ENCODE results near the gene GJC1. TPM values are rescaled to one million over a fixed set of nuclear protein-coding genes. Genes with fewer than 3 reads are reported as not detected.
"Not testable (repeated sequence)": the region's sequence is repeated elsewhere in the genome, so short reads cannot be mapped to it uniquely, and the experiment has no call there.

Gene GJC1
- total RNA-seq, 8 experiments from 2014 or later: 1.4 to 43.0 (median 9.0) TPM

DNA sequence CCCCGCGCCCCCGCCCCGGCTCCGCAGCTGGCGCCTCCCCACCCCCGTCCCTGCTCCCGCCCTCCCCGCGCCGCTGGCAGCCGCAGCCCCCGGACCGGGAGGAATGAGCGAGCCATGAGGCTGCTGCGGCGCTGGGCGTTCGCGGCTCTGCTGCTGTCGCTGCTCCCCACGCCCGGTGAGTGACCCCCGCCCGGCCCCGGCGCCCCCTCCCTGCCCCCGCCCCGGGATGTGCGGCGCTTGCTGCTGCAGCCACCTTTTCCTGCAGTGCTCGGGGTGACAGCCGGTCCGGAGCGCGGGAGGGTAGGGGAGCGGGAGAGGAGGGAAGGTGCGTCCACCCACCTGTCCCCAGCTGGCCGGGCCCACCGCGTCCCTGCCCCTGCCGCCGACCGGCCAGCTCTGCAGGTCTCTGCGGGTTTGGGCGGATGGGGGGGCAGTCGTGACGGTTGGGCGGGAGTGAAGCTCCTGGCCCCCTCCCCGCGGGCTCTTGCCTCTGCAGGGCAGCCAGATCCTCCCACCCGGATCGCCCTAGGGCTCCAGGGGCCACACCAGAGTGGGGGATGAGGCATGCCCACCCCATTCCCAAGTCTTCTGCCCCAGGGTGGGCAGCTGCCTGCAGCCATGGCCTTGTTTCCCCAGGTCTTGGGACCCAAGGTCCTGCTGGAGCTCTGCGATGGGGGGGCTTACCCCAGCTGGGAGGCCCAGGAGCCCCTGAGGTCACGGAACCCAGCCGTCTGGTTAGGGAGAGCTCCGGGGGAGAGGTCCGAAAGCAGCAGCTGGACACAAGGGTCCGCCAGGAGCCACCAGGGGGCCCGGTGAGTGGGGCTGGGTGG lies 70.8 kb downstream of the GJC1 start:
- peak overlapping the region in 1 of 2 donors; percentile 61 for H3K27ac ChIP-seq
- in situ Hi-C loops (cut with MboI; ENCODE audit: low pct_unique_long_range_greater_than_20kb in 2 of 9, low sequenced_read_pairs in 9 of 9, unreplicated experiment in 9 of 9): loop anchor here in 1 of 9 experiments (25.0 kb wide), 1 partner anchor 103 kb away; no protein-coding TSS in a partner anchor
- peaks cover 17 to 19% of the 10 kb centered on the region in 2 donors for H3K4me1 ChIP-seq (replicated peaks in 1 of 2)
- ATAC-seq (replicated peaks in 6 of 8): peak; percentile 56 to 67 (median 64)
- peak overlapping the region; percentile 43 to 60 (median 54) for H3K4me3 ChIP-seq
- 17% methylated on average over 1 of the region's 60 CpGs; no CpG with 5 or more reads in 9 of the 10 experiments for WGBS, 10 experiments

DNA sequence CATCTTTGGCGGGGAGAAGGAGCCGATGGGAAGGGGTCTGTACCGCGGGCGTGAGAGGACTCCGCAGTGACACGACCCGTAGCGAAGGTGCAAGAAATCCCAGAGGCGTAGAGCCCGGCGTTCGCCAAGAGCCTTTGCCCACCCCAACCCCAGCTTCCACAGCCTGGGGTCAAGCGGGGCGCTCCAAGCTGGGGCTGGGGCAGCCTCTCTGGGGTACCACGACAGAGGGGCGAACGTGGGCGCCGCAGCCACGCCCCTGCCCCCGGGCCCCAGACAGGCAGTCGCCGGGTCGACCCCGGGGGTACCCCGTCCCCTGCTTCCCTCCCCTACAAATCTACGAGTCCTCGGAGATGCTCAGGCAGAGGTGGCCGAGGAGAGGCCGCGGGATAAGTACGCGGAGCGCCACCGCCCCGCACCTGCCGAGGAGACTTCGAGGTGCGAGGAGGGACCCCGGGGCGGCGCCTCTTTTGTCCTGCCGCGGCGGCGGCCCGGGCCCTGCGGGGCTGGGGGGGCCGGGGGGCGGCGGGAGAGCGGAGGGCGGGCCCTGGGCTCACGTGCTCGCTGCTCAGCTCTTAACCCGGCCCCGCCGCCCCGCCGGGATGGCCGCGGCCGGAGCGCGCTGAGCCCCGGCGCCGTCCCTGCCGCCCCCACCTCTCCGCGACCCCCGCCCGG lies 71.5 kb downstream of the GJC1 start, which contains the start of gene ADAM11:
ADAM11 (plus strand) TSS at position 575 of the 672 bp plus-strand sequence. CDS start 212 bp downstream, outside the sequence.
- ATAC-seq (replicated peaks in 6 of 8): peak; percentile 69 to 86 (median 77)
- peak within 1 kb of the TSS; percentile 43 to 60 (median 54) for H3K4me3 ChIP-seq
- in situ Hi-C loops (cut with MboI; ENCODE audit: low pct_unique_long_range_greater_than_20kb in 2 of 9, low sequenced_read_pairs in 9 of 9, unreplicated experiment in 9 of 9): loop anchor here in 1 of 9 experiments (25.0 kb wide), 1 partner anchor 104 kb away; no protein-coding TSS in a partner anchor
- peak within 1 kb of the TSS in 1 of 2 donors; percentile 61 for H3K27ac ChIP-seq
- H3K4me1 ChIP-seq (replicated peaks in 1 of 2): peaks cover 17 to 19% of the 10 kb centered on the region in 2 donors
- 20% methylated on average over 3 of the region's 74 CpGs; no CpG with 5 or more reads in 9 of the 10 experiments for WGBS, 10 experiments

DNA sequence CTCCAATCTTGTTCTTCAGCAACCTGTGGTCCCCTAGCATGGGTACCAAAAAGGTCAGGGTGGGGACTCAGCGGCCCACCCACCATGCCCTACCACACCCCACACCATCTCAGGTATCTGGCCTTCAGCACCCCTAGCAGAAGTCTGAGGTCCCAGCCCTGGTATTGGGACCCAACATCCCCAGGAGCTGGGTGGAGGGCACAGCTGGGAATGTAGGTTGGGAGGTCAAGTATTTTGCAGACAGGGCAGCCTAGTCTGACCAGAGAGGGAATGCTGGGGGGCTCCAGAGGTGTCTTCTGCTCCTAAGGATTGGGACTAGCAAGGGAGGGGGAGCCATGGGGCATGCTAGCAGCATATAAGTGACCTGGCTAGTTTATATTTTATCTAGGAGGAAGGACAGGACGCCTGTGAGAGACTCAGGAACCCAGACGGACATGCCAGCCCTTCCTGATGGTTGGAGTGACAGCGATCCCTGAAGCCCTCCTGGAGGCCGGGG lies 72.1 kb downstream of the GJC1 start:
- no peak overlapping the region for H3K27ac ChIP-seq
- 37 to 80% (median 63%) methylated on average over 1 to 3 of the region's 5 CpGs; no CpG with 5 or more reads in 5 of the 10 experiments for WGBS, 10 experiments
- H3K4me1 ChIP-seq (replicated peaks in 1 of 2): peaks cover 17 to 19% of the 10 kb centered on the region in 2 donors
- in situ Hi-C loops (cut with MboI; ENCODE audit: low pct_unique_long_range_greater_than_20kb in 2 of 9, low sequenced_read_pairs in 9 of 9, unreplicated experiment in 9 of 9): loop anchor here in 1 of 9 experiments (25.0 kb wide), 1 partner anchor 104 kb away; no protein-coding TSS in a partner anchor
- no peak overlapping the region for H3K4me3 ChIP-seq
- ATAC-seq (replicated peaks in 6 of 8): no peak

DNA sequence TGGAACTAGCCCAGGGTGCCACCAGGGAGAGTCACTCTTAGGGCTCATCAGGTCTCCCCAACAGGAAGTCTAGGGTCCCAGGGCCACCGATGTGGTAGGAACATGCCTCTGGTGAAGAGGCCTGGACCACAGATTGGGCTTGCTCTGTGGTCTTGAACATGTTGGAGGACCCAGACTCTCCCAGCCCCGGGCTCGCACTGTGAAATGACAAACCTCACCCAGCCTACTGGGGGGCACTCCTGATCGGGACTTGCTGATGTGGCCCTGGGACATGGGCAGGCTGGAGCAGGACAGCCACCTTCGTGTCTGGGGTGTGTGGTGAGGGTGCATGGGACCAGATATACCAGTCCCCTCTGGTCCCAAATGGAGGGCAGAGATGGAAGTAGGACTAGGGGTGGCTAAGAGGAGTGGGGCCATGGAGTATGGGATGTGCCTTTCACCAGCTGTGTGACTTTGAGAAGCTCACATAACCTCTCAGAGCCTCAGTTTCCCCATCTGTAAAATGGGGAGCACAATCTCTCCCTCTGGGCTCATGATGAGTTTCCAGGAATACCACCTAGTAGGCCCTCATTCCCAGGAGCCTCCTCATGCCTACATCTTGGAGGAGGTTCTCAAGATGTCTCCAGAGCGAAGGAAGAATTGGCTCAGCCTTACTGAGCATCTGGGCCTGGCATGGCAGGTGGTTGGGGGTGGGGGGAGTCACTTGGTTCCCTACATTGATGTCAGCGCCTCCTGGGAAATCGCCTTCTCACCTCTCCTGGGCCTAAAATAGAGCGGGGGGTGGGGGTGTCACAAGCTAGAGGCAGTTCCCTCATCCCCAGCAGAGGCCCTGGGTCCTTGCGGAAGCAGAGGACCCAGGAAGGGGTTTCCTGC lies 72.8 kb downstream of the GJC1 start:
- Histone ChIP-seq H3K27ac (no peak overlapping the region), H3K4me1 (replicated peaks in 1 of 2) (peaks cover 17 to 19% of the 10 kb centered on the region in 2 donors), H3K4me3 (no peak overlapping the region)
- WGBS, 10 experiments: 100% methylated on average over 1 of the region's 10 CpGs; no CpG with 5 or more reads in 6 of the 10 experiments
- in situ Hi-C loops (cut with MboI; ENCODE audit: low pct_unique_long_range_greater_than_20kb in 2 of 9, low sequenced_read_pairs in 9 of 9, unreplicated experiment in 9 of 9): loop anchor here in 1 of 9 experiments (25.0 kb wide), 1 partner anchor 105 kb away; no protein-coding TSS in a partner anchor
- ATAC-seq (replicated peaks in 6 of 8): no peak

DNA sequence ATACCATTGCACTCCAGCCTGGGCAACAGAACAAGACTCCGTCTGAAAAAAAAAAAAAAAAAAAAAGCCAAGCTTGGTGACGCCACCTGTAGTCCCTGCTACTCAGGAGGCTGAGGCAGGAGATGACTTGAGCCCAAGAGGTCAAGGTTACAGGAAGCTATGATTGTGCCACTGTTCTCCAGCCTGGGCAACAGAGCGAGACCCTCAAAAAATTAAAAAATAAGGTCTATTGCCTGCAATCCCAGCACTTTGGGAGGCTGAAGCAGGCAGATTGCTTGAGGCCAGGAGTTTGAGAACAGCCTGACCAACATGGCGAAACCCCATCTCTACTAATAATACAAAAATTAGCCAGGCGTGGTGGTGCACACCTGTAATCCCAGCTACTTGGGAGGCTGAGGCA lies 74.9 kb downstream of the GJC1 start:
- in situ Hi-C loops (cut with MboI; ENCODE audit: low pct_unique_long_range_greater_than_20kb in 2 of 9, low sequenced_read_pairs in 9 of 9, unreplicated experiment in 9 of 9): loop anchor here in 1 of 9 experiments (25.0 kb wide), 1 partner anchor 107 kb away; no protein-coding TSS in a partner anchor
- H3K27ac ChIP-seq; ATAC-seq (replicated peaks in 6 of 8); H3K4me3 ChIP-seq: not testable (repeated sequence)
- WGBS, 10 experiments: 83 to 100% (median 100%) methylated on average over 1 to 3 of the region's 5 CpGs; no CpG with 5 or more reads in 3 of the 10 experiments
- peaks cover 17 to 18% of the 10 kb centered on the region in 2 donors for H3K4me1 ChIP-seq (replicated peaks in 1 of 2)

DNA sequence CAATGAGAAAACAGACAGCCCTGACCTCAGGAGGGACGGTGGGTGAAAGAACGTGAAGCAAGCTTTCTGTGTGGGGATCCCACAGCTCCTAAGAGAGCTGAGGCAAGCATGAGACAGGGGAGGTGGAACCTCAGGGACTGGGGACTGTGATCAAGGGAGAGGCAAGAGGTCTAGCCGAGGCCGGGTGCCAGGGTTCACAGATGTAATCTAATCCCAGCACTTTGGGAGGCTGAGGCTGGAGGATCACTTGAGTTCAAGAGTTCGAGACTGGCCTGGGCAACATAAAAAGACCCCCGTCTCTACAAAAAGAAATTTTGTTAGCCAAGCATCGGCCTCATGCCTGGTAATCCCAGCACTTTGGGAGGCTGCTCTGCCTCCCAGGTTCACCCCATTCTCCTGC lies 75.8 kb downstream of the GJC1 start:
- Histone ChIP-seq H3K4me1 (replicated peaks in 1 of 2) (peaks cover 18 to 19% of the 10 kb centered on the region in 2 donors), H3K4me3 (no peak overlapping the region), H3K27ac (no peak overlapping the region)
- 54 to 100% (median 79%) methylated on average over 1 to 6 of the region's 7 CpGs; no CpG with 5 or more reads in 5 of the 10 experiments for whole genome bisulfite sequencing, 10 experiments
- no peak for ATAC-seq (replicated peaks in 6 of 8)
- in situ Hi-C loops (cut with MboI; ENCODE audit: low pct_unique_long_range_greater_than_20kb in 2 of 9, low sequenced_read_pairs in 9 of 9, unreplicated experiment in 9 of 9): loop anchor here in 1 of 9 experiments (25.0 kb wide), 1 partner anchor 108 kb away; no protein-coding TSS in a partner anchor

DNA sequence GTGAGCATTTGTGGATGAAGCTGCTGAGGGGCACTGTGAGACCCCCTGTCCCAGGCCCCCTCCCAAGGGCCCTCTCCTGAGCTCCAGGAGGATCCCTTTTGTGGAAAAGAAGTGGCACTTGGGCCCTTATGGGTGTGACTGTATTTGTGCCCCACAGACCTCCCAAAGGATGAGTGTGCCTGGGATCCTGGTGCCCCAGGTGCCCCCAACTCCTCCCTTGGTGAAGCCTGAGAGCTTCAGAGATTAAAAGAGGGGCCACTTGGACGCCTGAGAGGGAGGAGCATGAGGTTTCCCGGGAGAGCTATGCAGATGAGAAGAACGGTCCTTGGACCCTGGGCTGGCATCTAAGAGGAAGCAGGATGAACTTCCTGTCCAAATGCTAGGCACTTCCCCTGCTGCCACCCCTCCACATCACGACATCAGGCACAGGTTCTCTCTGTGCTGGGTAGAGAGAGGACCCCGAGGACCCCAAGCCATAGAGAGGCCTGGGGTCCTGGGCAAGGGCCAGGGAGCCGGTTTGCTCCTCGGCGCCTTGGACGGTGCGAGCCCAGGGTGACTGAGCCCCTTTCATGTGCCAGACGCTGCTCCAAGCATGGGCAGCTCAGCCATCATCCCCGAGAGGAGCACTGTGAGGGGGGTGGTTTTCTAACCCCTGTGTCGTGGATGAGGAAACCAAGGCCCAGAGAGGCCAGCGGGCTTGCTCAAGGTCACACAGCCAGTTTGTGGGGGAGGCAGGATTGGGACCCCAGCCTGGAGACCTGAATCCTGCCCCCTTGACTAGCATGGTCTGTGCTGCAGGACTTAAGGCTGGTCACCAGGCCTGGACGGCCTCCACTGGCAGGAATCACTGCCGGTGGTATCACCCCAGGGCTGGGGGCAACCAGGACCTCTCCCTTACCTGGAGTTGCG lies 76.9 kb downstream of the GJC1 start:
- WGBS, 10 experiments: 70 to 100% (median 100%) methylated on average over 1 to 4 of the region's 17 CpGs; no CpG with 5 or more reads in 7 of the 10 experiments
- Histone ChIP-seq H3K27ac (no peak overlapping the region), H3K4me3 (no peak overlapping the region), H3K4me1 (replicated peaks in 1 of 2) (peaks cover 27 to 29% of the 10 kb centered on the region in 2 donors)
- in situ Hi-C loops (cut with MboI; ENCODE audit: low pct_unique_long_range_greater_than_20kb in 2 of 9, low sequenced_read_pairs in 9 of 9, unreplicated experiment in 9 of 9): loop anchor here in 1 of 9 experiments (25.0 kb wide), 1 partner anchor 109 kb away; no protein-coding TSS in a partner anchor
- ATAC-seq (replicated peaks in 6 of 8): no peak

DNA sequence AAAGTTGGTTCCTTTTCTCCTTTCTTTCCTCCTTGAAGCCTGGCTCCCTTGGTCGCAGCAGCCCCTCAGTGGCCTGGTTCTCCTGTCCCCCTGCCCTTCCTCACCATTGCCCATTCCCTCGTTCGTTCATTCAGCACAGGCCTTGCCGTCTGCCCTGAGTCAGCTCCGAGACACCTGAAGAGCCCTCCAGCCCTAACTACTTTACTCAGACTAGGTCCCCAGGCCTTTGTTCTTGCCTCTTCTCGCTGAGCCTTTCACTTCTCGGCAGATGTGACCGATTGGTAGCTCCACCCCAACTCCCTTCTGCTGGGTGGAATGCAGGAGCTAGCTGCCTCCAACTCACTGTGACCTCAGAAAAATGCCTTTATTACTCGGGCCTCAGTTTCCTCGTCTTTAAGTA lies 78.3 kb downstream of the GJC1 start:
- H3K4me1 ChIP-seq (replicated peaks in 1 of 2): peaks cover 27 to 29% of the 10 kb centered on the region in 2 donors
- no peak for ATAC-seq (replicated peaks in 6 of 8)
- in situ Hi-C loops (cut with MboI; ENCODE audit: low pct_unique_long_range_greater_than_20kb in 2 of 9, low sequenced_read_pairs in 9 of 9, unreplicated experiment in 9 of 9): loop anchor here in 1 of 9 experiments (25.0 kb wide), 1 partner anchor 110 kb away; no protein-coding TSS in a partner anchor
- 61 to 100% (median 82%) methylated on average over 1 to 9 of the region's 10 CpGs; no CpG with 5 or more reads in 1 of the 10 experiments for WGBS, 10 experiments
- no peak overlapping the region for H3K4me3 ChIP-seq
- no peak overlapping the region for H3K27ac ChIP-seq

DNA sequence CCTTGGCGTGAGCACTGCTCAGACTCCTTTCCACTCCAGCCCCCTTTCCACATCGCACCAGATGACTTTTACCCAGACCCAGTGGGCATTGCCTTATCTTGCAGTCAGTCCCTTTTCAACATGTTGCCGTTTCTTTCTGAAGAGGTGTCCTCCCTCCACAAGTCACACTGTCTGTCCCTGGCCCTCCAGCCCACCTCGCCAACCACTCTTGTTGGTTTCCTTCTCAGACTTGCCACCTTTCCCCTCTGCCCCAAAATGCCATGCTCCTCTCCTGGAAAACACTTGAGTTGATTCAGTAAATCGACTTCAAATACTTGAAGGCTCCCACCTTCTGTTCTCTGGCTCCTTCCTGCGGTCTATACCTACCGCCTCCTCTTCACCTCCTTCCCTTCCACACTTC lies 78.8 kb downstream of the GJC1 start:
- Histone ChIP-seq H3K27ac (no peak overlapping the region), H3K4me1 (replicated peaks in 1 of 2) (peaks cover 27 to 29% of the 10 kb centered on the region in 2 donors), H3K4me3 (no peak overlapping the region)
- ATAC-seq (replicated peaks in 6 of 8): no peak
- in situ Hi-C loops (cut with MboI; ENCODE audit: low pct_unique_long_range_greater_than_20kb in 2 of 9, low sequenced_read_pairs in 9 of 9, unreplicated experiment in 9 of 9): loop anchor here in 1 of 9 experiments (25.0 kb wide), 1 partner anchor 111 kb away; no protein-coding TSS in a partner anchor
- WGBS, 10 experiments: 60 to 94% (median 85%) methylated on average over 1 to 6 of the region's 7 CpGs; no CpG with 5 or more reads in 4 of the 10 experiments

DNA sequence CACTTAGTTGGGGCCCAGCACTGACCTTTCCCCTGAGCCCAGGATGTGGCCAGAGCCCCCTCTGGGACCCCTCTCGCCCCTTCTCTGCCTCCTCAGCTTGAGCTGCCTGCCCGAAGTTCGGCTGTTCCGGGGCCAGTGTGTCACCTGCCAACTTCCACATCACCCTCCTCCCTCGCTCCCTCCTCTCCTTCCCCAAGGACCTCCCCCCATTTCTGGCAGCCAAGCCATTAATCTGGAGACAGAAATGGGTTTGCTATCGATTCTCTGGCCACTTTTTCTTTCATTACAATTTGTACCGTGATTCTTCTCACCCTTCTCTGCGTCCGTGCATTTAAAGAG lies 80.1 kb downstream of the GJC1 start:
- ATAC-seq (replicated peaks in 6 of 8): peak in 5 of 8 experiments; percentile 57 to 85 (median 77)
- 26 to 72% (median 35%) methylated on average over 2 to 8 of the region's 9 CpGs; no CpG with 5 or more reads in 2 of the 10 experiments for WGBS, 10 experiments
- peak overlapping the region in 1 of 5 donors; percentile 26 for H3K4me3 ChIP-seq
- H3K4me1 ChIP-seq (replicated peaks in 1 of 2): peaks cover 27 to 29% of the 10 kb centered on the region in 2 donors
- in situ Hi-C loops (cut with MboI; ENCODE audit: low pct_unique_long_range_greater_than_20kb in 2 of 9, low sequenced_read_pairs in 9 of 9, unreplicated experiment in 9 of 9): loop anchor here in 1 of 9 experiments (25.0 kb wide), 1 partner anchor 112 kb away; no protein-coding TSS in a partner anchor
- peak overlapping the region; percentile 62 to 70 for H3K27ac ChIP-seq
